SK-N-SH treated with all-trans-retinoic acid at 6 μM for 48 hours (cell line): Measurements from ENCODE around the gene PARD3.

Source experiments
- ARNTL ChIP-seq: fragments of 450-650 bp; formaldehyde crosslinking; IDR thresholded peaks from 2 replicates; pipeline ENCODE4 v1.5.0; 2020; ENCODE audit warnings: low read depth, mild to moderate bottlenecking, moderate library complexity, borderline replicate concordance
- CREB5 ChIP-seq: fragments of 250-450 bp; sonication (Bioruptor Pico); IDR thresholded peaks from 2 replicates; pipeline ENCODE4 v1.5.1; 2020; ENCODE audit warnings: low read depth, mild to moderate bottlenecking, moderate library complexity
- PATZ1 ChIP-seq: fragments of 250-450 bp; sonication (Bioruptor Pico); IDR thresholded peaks from 2 replicates; pipeline ENCODE4 v1.8.0; 2020; ENCODE audit warnings: mild to moderate bottlenecking, moderate library complexity, borderline replicate concordance
- POU6F1 ChIP-seq: fragments of 250-450 bp; sonication (Bioruptor Pico); IDR thresholded peaks from 2 replicates; pipeline ENCODE4 v1.8.0; 2021; ENCODE audit warnings: low read depth, mild to moderate bottlenecking, moderate library complexity, borderline replicate concordance
- ZFP3 ChIP-seq: fragments of 250-450 bp; sonication (Bioruptor Pico); IDR thresholded peaks from 2 replicates; pipeline ENCODE4 v1.5.0; 2020; ENCODE audit warnings: mild to moderate bottlenecking, moderate library complexity
- ZNF8 ChIP-seq: fragments of 450-650 bp; formaldehyde crosslinking; IDR thresholded peaks from 2 replicates; pipeline ENCODE4 v1.5.0; 2020; ENCODE audit warnings: mild to moderate bottlenecking, moderate library complexity

- TF ChIP-seq ZFP3 (CRISPR knock-in tag) (no peak), ZNF8 (CRISPR knock-in tag) (no peak), CREB5 (no peak), ARNTL (CRISPR knock-in tag) (no peak), PATZ1 (CRISPR knock-in tag) (no peak), POU6F1 (no peak)
Observed at GRCh38 chr10:34400075-34400474, 415.0 kb downstream of the PARD3 start.
